ENCODE measurements around the gene SULT1A2.
"Not testable (repeated sequence)": the region's sequence is repeated elsewhere in the genome, so short reads cannot be mapped to it uniquely, and the experiment has no call there.

The SULT1A2 gene

DNA sequence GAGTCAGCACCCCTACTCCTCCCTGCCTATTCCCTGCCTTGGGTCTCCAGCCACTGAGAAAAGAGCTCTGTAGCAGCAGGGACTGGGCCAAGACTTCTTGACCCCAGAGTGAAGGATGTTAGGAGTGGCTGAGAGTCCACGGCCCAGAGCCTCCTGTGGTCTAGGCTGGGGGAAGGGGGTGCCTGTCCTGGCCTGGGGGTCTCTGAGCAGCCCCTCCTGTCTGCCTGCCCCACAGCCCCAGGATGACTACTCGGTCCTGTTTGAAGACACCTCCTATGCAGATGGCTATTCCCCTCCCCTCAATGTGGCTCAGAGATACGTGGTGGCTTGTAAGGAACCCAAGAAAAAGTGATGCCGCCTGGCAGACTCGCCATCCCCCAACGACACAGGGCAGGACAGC, 5.5 kb downstream of the SULT1A2 start:
- no peak for DNase-seq (ENCODE audit: low spot score)

DNA sequence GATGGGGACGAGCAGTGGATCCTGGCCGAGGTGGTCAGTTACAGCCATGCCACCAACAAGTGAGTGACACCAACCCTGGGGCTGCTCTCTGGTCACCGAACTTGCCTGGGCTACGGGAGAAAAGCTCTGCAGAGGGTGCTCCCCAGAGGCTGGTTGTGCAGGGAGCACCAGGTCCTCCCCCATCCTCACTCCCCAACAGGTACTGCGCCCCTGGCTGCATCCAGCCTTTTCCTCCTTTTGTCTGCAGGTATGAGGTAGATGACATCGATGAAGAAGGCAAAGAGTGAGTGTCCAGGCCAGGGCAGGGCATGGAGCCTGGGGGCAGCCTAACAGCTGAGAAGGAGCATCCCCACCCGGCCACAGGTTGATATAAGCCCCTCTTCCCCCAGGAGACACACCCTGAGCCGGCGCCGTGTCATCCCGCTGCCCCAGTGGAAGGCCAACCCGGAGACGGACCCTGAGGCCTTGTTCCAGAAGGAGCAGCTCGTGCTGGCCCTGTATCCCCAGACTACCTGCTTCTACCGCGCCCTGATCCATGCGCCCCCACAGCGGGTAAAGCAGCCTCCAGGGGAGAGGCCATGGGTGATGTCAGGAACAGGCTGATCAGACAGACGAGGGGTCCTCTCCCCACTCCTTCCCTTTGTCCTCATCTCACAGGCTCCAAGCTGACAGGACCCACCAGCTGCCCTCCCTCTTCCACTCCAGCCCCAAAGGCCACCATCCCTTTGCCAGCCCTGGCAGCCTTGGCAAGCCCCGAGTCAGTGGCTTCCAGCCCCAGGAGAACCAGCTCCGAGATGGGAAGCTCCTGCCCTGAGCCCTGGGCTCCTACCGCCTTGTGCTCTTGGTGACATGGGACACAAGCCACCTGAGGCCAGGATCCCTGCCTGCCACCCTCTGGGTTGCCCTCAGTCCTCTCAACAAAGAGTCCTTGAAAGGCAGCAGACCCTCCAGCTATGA, 6.2 kb downstream of the SULT1A2 start:
- no peak for DNase-seq (ENCODE audit: low spot score)

DNA sequence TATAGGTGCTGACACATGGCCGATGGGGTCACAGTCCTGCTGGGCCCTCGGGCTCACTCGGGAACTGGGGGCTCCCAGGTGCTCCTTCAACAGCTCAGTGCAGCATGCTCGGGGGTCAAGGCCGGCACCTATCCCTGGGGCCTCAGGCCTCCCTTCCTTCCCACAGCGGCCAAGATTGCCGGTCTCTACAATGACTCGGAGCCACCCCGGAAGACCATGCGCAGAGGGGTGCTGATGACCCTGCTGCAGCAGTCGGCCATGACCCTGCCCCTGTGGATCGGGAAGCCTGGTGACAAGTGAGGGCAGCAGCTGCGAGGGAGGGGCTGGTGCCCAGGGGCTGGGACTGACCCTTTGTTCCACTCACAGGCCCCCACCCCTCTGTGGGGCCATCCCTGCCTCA, 6.9 kb downstream of the SULT1A2 start:
- DNase-seq (ENCODE audit: low spot score), result no peak

DNA sequence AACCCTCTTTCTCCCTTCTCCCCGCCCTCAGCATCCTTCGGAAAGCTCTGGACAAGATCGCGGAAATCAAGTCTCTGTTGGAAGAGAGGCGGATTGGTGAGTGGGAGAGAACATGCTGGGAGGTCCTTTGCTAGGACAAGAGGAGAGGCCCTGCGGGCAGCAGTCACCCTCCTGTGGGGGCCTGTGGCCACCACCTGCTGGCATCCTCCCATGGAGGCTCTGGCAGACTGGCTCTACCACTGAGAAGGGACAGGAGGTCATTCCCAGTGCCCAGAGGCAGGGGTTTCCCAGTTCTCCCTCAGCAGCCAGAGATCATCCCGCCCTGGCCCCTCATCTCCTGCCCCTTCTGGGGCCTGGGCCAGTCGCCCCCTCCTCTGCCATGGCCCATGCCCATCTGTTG, 7.8 kb downstream of the SULT1A2 start:
- no peak for DNase-seq (ENCODE audit: low spot score)

DNA sequence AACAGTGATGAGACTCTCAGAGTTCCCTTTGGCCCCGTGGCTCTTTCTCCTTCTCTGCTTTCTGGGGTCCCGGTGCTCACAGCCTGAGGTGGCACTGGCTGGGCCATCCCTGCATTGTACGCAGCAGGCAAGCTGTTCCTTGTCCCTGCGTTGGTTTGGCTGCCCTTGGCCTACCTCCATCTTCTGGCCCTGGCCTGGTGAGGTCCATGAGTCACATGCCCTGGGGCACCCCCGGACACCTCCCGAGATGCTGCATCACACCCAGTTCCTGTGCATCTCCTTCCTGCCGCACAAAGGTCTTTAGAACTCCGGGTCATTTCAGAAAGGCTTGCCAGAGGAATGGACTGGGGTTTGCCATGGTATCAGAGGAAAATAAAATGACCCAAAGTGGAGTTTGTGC, 9.5 kb downstream of the SULT1A2 start:
- DNase-seq (ENCODE audit: low spot score), result no peak

DNA sequence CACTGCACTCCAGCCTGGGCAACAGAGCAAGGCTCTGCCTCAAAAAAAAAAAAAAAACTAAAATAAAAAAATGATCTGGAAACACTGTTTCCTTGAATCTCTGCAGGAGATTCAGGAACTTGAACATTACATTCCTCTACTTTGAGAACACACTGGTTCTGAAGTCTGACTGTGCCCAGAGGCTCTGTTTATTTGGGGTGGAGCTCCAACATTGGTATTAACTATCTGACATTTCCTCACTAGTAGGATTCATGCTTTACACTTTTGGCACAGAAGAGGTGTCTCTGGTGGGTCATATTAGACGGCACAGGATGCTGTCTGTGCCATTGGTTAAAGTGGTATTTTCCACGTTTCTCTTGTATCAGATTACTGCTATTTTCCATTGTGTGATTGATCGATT, 10.4 kb downstream of the SULT1A2 start:
- no peak for DNase-seq (ENCODE audit: low spot score)

DNA sequence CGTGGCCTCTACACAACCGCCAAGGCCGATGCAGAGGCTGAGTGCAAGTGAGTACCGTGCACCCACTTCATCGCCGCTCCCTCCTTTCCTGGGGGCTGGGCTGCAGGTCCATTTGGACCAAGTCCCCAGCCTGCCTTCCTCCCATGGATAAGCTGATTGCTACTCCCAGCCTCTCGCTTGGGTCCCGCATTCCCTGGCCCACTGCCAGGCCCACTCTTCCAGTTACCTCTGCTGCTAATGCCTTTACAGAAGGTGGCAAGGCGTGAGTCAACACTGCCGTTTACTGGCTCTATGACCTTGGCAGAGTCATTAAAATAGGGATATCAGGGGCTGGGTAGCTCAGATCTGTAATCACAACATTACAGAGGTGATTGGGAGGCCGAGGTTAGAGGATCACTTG, 11.2 kb downstream of the SULT1A2 start:
- no peak for DNase-seq (ENCODE audit: low spot score)

DNA sequence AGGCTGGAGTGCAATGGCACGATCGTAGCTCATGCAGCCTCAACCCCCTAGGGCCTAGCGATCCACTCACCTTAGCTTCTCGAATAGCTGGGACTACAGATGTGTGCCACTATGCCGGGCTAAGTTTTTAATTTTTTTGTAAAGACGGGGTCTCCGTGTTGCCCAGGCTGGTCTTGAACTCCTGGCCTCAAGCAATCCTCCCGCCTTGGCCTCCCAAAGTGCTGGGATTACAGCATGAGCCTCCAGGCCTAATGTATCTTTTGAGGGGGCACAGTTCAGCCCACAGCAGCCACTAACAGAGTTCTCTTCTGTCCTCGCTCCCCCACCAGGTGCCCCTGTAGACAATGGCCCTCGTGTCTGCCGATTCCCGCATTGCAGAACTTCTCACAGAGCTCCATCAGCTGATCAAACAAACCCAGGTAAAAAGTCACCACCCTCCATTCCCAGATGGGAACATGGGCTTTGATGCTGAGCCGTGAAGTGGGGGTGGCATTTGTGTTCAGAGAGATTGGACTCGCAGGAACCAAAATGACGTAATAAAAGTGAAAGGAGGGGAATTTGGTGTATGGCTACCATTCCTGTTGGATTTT, 16.0 kb downstream of the SULT1A2 start:
- no peak for DNase-seq (ENCODE audit: low spot score)

DNA sequence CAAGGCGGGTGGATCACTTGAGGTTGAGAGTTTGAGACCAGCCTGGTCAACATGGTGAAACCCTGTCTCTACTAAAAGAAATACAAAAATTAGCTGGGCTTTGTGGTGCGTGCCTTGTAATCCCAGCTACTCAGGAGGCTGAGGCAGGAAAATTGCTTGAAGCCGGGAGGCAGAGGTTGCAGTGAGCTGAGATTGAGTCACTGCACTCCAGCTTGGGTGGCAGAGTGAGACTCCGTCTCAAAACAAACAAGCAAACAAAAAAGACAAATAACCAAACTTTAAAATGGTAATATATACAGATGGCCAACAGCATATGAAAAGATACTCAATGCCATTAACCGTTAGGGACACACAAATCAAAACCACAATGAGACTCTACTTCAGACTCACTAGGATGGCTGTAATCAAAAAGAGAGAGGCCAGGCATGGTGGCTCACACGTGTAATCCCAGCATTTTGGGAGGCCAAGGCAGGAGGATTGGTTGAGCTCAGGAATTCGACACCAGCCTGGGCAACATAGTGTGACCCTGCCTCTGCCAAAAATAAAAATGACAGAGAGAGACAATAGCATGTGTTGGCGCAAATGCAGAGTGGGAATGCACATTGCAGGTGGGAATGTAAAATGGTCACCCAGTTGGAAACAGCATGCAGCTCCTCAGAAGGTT, 21.3 kb downstream of the SULT1A2 start:
- DNase-seq (ENCODE audit: low spot score), result no peak

DNA sequence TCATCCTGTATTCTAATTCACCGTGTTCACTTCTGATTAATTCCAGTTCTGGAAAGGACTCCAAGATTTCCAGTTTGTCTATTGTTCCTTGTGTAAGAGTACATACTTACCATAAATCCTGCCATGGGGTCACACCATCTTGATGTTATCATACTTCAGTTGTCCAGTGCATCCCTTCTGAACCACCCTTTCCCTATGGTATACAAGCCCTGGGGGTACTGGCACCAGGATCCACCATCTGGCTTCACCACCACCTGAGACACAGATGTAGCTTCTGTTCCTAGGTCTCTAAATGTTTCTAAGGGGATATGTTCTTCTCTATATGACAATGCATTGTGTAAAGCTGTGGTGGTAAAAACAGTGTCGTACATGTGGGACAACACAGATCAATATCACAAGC, 21.9 kb downstream of the SULT1A2 start:
- no peak for DNase-seq (ENCODE audit: low spot score)

DNA sequence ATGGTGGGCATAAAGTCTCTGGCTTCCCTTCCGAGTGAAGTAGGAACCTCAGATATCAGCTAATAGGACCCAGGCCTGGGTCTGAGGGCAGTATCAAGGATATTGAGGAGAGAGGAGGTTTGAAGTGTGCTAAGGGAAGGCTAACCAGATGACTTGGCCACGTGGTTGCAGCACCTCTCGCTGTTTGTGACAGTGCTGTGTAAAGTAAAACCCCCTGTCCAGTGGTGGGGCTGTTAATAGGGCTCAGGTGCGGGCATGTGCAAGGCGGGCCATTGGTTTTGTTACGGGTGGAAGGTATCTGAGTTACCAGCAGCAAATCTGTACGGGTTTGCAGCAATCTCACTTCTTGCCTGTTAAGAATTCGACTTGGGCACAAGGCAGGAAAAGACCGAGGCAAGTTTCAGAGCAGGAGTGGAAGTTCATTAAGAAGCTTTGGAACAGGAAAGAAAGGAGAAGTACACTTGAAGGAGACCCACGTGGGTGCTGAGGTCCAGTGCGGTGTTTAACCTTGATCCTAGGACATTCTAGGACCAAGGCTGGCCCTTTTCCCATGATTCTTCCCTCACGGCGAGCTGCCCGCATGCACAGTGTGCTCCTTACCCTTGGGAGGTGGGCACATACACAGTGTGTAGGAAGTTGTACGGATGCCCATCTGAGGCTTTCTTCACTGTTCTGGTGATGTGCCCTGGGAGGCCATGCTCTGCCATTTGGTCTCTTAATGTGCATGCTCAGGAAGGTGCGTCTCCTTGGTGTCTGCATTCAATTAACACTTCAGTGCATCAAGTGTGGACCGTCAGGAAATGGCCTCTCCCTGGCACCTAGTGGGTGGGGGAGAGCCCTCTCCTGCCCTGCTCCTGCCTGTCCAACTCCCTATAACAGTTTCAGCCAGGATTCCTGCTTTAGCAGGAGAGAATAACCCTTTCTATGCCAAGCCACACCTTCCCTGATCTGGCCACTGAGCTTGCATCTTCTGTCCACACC, 22.8 kb downstream of the SULT1A2 start:
- no peak for DNase-seq (ENCODE audit: low spot score)

DNA sequence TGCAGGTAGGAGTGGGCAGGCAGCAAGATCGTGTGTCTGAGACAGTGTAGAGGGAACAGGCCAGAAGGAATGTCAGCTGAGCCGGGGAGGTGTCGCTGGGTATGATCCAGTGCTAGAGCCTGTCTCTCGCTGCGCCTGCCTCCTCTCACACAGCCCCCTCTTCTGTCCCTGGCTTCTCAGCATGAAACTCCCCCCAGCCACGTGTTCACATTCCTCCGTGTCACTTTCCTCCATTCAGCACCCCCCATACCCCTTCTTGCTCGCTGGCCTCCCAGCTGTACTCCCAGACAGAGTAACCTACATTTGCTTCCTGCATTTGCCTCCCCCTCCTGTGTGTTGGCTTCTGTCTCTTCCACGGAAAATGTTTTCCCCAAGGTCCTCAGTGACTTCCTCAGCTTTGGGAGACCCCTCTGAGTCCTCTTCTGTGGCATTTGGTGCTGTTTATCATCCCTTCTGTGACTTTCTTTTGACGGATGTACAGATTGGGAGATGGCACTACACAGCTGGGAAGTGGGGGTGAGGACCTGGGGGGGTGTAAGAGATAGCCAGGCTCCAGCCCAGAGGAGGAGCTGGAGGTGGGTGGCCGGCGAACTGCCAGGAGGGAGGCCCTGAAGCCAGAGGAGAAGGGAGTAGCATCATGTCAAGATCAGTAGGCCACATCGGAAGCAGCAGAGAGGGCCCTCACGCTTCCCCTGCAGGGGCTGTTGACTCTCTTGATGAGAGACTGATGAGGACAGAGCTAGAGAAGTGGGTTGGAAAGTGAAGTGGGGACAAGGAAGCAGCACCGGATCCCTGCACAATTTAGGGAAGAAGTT, 23.9 kb downstream of the SULT1A2 start:
- peak; percentile 80 for DNase-seq (ENCODE audit: low spot score)

DNA sequence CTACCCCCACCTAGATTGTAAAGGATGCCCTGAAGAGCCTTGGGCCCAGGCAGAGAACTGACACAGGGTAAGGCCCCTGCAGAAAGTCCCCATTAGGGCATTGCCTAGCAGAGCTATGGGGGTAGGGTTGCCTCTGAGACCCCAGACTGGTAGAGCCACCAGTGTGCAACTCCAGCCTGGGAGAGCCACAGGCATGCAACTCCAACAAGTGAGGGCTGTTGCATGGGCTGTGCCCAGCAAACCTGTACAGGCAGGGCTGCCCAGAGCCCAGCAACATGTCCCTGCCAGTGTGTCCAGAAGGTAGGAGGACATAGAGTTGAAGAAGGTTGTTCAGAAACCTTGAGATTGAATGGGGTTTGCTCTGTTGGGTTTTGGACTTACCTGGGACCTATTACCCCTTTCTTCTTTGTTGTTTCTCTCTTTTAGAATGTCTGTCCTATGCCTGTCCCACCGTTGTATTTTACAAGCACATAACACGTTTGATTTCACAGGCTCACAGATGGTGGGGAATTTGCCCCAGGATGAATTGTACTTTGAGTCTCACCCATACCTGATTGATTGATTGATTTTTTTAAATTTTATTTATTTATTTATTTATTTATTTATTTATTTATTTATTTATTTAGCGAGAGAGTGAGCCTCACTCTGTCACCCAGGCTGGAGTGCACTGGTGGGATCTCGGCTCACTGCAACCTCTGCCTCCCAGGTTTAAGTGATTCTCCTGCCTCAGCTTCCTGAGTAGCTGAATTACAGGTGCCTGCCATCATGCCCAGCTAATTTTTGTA, 26.7 kb downstream of the SULT1A2 start:
- no peak for DNase-seq (ENCODE audit: low spot score)

DNA sequence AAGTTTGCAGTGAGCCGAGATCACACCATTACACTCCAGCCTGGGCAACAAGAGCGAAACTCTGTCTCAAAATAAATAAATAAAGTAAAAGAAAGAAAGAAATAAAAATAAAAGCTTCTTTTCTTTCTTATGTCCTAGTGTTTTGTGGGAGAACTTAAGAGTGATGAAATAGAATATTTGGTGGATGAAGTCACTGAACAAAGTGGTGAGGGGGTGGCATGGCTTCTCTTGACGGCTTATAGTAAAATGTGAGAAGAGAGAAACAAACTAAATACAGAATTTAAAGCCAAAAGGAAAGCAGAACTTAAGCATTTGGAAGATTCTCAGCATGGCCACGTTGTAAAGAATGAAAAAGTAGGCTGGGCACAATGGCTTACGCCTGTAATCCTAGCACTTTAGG, 27.8 kb downstream of the SULT1A2 start:
- DNase-seq (ENCODE audit: low spot score), result no peak

DNA sequence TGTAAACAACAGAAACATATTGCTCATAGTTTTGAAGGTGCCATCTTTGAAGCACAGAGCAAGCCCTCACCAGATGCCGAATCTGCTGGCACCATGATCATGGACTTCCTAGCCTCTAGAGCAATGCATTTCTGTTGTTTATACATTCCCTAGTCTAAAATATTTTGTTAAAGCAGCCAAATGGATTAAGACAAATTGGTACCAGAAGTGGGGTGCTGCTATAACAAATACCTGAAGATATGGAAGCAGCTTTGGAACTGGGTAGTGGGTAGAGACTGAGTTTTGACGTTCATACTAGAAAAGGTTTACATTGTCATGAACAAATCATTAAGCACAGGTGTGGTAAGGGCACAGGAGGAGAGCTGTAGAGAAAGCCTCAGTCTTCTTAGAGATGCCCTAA, 29.6 kb downstream of the SULT1A2 start:
- DNase-seq (ENCODE audit: low spot score), result no peak

DNA sequence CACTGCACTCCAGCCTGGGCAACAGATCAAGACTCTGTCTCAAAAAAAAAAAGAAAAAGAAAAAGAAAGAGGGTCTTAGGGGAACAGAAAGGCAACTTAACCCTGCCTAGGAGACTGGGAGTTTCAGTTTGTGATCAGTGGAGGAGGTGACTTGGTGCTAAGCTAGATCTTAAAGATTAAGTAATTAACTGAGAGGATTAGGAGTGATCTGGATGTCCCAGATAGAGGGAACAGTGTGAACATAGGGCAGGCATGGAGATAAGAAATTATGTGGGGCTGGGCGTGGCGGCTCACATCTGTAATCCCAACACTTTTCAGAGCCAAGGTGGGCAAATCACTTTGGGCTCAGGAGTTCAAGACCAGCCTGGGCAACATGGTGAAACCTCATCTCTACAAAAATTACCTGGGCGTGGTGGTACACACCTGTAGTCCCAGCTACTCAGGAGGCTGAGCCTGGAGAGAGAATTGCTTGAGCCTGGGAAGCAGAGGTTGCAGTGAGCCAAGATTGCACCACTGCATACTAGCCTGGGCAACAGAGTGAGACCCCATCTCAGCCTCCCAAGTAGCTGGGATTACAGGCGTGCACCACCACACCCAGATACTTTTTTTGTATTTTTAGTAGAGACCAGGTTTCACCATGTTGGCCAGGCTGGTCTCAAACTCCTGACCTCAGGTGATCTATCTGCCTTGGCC, 30.5 kb downstream of the SULT1A2 start:
- not testable (repeated sequence) for DNase-seq (ENCODE audit: low spot score)

DNA sequence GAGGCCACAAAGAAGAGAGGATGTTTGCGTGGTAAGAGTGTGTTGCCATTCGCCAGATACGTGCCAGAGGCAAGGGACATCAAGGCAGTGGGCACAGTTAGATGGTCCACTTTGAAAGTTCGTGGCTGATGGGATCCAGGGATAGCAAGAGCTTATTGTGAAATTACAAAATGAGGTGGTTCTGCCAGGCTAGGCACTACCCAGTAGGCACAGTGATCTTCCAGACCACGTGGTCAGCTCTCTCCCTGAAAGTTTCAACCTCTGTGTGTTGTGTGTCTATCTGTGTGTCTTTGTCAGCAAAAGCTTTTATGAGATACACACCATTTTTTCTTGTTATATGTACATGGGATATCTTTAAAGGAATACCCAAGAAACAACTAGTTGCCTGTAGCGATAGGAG, 33.6 kb downstream of the SULT1A2 start:
- no peak for DNase-seq (ENCODE audit: low spot score)

DNA sequence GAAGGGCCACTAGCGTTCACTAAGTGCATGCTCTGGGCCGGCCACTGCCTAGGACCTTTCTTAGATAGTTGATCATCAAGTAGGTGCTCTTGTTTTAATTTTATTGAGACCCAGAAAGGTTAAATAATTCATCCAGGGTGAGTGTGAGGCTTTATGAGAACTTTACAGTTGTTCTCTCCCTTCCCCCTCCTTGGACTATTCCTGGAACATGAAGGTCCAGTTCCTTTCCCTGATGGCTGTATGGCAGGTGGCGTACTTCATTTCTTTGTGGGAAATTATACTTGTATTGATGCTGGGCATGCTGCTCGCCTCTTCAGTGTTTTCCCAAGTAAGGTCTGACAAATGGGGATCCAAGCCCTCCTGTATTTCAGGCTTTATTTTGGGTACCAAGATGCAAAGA, 34.7 kb downstream of the SULT1A2 start:
- DNase-seq (ENCODE audit: low spot score), result no peak

DNA sequence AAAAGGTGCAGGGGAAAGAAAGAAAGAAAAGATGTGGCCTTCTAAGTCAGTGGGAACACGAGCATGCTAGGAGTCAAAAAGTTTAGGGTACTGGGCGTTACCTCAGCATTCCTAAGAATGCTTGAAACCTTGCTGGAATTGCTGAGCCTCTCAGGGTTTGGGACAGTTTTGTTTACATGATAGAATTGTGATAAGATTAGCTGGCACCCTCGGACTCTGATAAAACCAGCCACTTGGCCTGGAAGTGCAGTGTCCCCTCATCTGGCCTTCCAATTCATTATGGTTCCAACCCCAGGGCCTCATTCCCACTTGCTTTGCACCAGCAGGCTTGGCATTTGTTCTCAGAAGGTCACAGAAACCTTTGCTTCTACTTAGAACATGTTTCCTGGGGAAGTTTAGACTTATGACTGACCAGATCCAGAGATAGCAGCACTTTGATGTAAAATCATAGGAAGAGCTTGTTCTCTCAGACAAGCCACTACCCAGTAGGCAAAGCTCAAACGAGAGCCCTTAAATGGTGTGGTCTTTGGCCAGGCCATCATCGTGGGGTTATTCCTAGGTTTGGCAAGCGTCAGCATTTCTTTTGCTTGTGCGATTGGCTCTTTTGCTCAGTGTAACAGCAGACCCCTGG, 35.2 kb downstream of the SULT1A2 start:
- DNase-seq (ENCODE audit: low spot score), result no peak

Measured in left forelimb (tissue), 1 donor.